IPS-18c (cell line): ENCODE measurements around the gene OR10H2.
"Not testable (repeated sequence)": the region's sequence is repeated elsewhere in the genome, so short reads cannot be mapped to it uniquely, and the experiment has no call there.

Source experiments
- H3K4me3 ChIP-seq: 2 replicates; pipeline ENCODE4 v1.7.0; 2013; ENCODE audit warnings: low read depth, mild to moderate bottlenecking, low read length, moderate library complexity; ENCODE audit not compliant: insufficient read depth
- H3K9me3 ChIP-seq: one replicate; pipeline ENCODE4 v1.6.1; 2013; ENCODE audit warnings: mild to moderate bottlenecking, low read length, moderate library complexity; ENCODE audit not compliant: control insufficient read depth, insufficient read depth

The OR10H2 gene, protein sequence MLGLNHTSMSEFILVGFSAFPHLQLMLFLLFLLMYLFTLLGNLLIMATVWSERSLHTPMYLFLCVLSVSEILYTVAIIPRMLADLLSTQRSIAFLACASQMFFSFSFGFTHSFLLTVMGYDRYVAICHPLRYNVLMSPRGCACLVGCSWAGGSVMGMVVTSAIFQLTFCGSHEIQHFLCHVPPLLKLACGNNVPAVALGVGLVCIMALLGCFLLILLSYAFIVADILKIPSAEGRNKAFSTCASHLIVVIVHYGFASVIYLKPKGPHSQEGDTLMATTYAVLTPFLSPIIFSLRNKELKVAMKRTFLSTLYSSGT

DNA sequence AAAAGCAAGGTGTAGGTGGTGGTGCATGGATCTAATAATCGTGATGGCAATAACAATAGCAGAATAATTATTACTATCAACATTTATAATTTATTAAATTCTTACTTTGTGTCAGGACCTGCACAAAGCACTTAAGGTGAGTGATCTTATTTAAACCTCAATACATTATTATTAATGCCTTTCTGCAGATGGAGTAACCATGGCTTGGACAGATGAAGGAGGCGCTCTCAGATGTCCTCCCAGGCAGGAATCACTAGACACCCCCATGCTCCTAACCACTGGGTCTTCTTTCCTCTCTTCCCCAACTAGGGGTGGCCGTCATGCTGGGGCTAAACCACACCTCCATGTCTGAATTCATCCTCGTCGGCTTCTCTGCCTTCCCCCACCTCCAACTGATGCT lies at the start of gene OR10H2:
Gene OR10H2, plus strand, starts transcription at position 301 of the 400 bp plus-strand sequence. Its CDS starts 20 bp downstream, at position 321.
- H3K9me3 ChIP-seq = peaks cover 14% of the 10 kb centered on the region
- no peak within 1 kb of the TSS for H3K4me3 ChIP-seq

DNA sequence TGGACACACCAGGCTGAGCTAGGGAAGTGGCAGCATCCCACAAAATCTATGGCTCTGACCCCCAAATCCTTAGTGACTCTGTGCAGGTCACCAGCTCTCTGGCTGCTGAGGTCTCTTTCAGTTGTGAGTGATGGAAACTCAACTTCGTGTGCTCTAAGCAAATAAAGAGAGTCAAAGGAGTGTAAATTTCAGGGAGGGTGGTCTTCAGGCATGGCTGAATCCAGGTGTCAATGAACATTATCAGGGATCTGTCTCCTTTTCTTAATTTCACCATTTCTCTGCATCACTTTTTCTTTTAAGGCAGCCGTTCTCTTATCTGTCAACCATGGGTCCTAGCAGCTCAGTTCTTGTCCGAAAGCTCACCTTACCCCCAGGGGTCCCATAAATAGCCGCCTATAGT lies 48.7 kb upstream of the OR10H2 start:
- no peak overlapping the region for H3K4me3 ChIP-seq

GRCh38 chr19:15679865-15680264 lies 48.0 kb upstream of the OR10H2 start:
- not testable (repeated sequence) for H3K4me3 ChIP-seq, H3K9me3 ChIP-seq

More for the DNA sequence above, 48.7 kb upstream of the OR10H2 start:
- H3K9me3 ChIP-seq = peaks cover 6% of the 10 kb centered on the region

- Histone ChIP-seq H3K9me3 (peaks cover 6% of the 10 kb centered on the region), H3K4me3 (no peak overlapping the region)
Measured at GRCh38 chr19:15680478-15681322, 47.1 kb upstream of the OR10H2 start.

GRCh38 chr19:15683411-15683810 lies 44.4 kb upstream of the OR10H2 start:
- no peak overlapping the region for H3K4me3 ChIP-seq
- H3K9me3 ChIP-seq = peaks cover 6% of the 10 kb centered on the region

DNA sequence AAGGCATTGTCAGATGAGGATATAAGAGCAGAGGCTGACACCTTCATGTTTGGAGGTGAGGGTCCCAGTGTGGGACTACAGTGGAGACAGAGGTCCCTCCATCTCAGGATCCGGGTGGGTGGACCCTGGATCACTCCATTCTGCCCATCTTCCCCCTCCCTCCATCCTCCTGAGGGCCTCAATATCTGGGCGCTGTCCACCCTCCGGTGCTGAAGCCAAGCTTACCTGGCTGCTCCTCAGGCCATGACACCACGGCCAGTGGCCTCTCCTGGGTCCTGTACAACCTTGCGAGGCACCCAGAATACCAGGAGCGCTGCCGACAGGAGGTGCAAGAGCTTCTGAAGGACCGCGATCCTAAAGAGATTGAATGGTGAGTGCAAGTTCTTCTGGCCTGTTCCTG lies 43.0 kb upstream of the OR10H2 start:
- Histone ChIP-seq H3K9me3 (peaks cover 6% of the 10 kb centered on the region), H3K4me3 (no peak overlapping the region)

DNA sequence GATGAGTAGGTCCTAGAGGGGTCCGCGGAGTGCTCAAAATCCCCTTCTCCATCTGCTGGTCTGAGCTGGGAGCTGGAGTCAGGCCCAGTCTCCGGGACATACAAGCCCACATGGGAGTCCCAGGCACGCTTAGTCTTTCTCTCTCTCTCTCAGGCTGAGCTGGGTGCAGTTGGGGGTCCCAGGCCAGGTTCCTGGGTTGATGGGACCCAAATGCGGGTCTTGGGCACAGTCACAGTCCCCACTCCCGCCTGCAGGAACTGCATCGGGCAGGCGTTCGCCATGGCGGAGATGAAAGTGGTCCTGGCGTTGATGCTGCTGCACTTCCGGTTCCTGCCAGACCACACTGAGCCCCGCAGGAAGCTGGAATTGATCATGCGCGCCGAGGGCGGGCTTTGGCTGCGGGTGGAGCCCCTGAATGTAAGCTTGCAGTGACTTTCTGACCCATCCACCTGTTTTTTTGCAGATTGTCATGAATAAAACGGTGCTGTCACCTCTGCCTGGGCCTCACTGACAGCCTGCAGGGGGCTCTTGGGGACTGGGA lies 31.1 kb upstream of the OR10H2 start:
- Histone ChIP-seq H3K9me3 (peaks cover 6% of the 10 kb centered on the region), H3K4me3 (no peak overlapping the region)

DNA sequence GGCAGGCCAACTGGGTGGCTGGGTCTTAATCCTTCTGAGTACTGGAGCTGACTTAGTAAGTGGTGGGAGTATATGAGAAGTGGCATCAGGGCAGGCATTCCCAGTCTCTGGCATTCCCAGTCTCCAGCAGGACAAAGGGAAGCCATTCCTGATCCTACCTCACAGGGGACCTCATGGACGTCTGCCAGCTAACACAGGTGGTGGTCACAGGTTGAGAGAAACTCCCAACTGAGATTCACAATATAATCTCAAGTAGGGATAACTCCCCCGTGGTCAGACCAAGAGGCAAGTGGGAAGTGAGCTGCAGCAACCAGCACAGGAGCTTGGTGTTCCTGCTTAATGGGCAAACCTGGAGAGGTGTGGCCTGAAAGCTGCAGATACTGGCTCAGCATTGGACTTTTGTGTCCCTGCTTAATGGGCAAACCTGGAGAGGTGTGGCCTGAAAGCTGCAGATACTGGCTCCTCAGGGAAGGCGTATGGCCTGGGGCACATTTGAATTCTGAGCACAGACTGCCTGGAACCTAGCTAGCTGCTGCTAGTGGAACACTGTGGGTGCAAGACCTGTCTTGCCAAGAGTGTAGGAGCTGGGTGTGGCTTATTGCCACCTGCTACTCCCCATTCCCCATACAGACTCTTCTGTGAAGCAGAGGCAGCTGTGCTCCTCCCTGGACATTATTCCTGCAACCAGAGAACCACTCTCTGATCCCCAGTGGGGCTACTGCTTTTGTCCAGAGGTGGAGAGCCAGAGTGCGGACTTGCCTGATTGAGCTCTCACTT lies 25.9 kb upstream of the OR10H2 start:
- Histone ChIP-seq H3K4me3 (no peak overlapping the region), H3K9me3 (peaks cover 2% of the 10 kb centered on the region)

- H3K4me3 ChIP-seq = no peak overlapping the region
- H3K9me3 ChIP-seq = peaks cover 1% of the 10 kb centered on the region
Measured at GRCh38 chr19:15702534-15702930, 25.3 kb upstream of the OR10H2 start.

GRCh38 chr19:15714638-15715037 lies 13.2 kb upstream of the OR10H2 start:
- Histone ChIP-seq H3K9me3 (peaks cover 3% of the 10 kb centered on the region), H3K4me3 (no peak overlapping the region)

GRCh38 chr19:15715642-15716041 lies 12.2 kb upstream of the OR10H2 start:
- no peak overlapping the region for H3K4me3 ChIP-seq
- peaks cover 3% of the 10 kb centered on the region for H3K9me3 ChIP-seq

DNA sequence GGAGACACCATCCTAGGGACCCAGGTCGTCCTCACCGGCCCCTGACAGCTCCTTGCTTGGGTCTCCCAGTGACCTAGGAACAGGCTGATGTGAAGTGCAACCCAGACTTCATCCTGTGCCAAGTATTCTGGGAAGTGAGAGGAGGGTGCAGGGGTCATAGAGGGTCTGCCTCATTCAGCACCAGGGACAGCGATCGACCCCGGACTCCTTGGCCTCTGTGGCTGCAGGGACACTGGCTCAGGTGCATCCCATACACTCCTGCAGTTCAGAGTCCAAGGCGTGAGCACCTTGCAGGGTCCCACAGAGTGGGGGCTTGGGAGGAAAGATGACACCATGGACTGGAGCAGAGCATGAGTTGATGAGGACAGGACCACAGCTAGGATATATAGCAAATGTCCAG lies 10.0 kb upstream of the OR10H2 start:
- Histone ChIP-seq H3K9me3 (peaks cover 3% of the 10 kb centered on the region), H3K4me3 (no peak overlapping the region)

- Histone ChIP-seq H3K9me3 (peaks cover 7% of the 10 kb centered on the region), H3K4me3 (no peak overlapping the region)
Measured at GRCh38 chr19:15721268-15721667, 6.6 kb upstream of the OR10H2 start.

GRCh38 chr19:15722956-15723355 lies 4.9 kb upstream of the OR10H2 start:
- Histone ChIP-seq H3K9me3 (peaks cover 8% of the 10 kb centered on the region), H3K4me3 (no peak overlapping the region)

DNA sequence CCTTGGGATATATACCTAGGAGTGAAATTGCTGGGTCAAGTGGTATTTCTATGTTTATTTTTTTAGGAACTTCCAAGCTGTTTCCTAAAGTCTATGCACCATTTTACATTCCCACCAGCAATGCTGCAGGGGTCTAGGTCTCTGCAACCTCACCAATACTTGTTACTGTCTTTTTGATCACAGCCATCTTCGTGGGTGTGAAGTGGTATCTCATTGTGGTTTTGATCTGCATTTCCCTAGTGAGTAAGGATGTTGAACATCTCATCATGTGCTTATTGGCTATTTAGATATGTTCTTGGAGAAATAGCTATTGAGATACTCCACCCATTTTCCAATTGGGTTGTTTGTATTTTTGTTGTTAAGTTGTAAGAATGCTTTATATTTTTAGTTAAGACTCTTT lies 2.7 kb downstream of the OR10H2 start:
- H3K4me3 ChIP-seq = no peak overlapping the region
- peaks cover 18% of the 10 kb centered on the region for H3K9me3 ChIP-seq

DNA sequence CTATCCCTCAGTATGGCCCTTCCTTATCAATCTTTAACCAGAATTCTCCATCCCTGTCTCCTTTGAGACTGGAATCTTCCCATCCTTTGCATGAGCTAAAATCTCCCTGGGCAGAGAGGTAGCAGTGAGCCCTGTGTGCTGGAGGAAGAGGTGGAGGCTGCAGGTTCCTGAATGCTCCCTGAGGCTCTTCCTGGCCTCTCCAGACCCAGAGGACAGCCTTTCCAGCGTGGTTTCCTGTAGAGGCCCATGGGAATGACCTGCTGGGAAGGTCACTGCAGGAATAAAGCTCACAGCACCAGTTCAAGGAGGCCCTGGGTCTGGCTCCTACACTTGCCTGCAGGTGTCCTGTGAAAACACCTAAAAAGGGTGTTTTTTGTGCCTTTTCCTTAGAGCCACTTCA lies 4.6 kb downstream of the OR10H2 start:
- Histone ChIP-seq H3K9me3 (peaks cover 11% of the 10 kb centered on the region), H3K4me3 (no peak overlapping the region)

- H3K4me3 ChIP-seq = no peak overlapping the region
- H3K9me3 ChIP-seq = peaks cover 8% of the 10 kb centered on the region
Measured at GRCh38 chr19:15733895-15734294, 6.1 kb downstream of the OR10H2 start.
